ENCODE measurements around the gene RALBP1. TPM values are rescaled to one million over a fixed set of nuclear protein-coding genes. Genes with fewer than 3 reads are reported as not detected.

RALBP1 gene
- total and polyA plus RNA-seq, 12 donors = 22.5 to 59.9 (median 44.8) TPM

GRCh38 chr18:9550429-9550828 is 75.1 kb downstream of the RALBP1 start:
- H3K9me3 ChIP-seq (replicated peaks in 1 of 3) = no peaks in the 10 kb centered on the region
- intact Hi-C loops (cut with DNase I) = no loop called here
- TF ChIP-seq POLR2A (IDR thresholded peaks at IDR 0.05) (no peak), CTCF (IDR thresholded peaks at IDR 0.05) (no peak)
- no peaks in the 10 kb centered on the region for H3K27me3 ChIP-seq
- peaks cover 0 to 91% of the 10 kb centered on the region in 2 donors for H3K36me3 ChIP-seq (replicated peaks in 1 of 2)
- WGBS, 4 donors = 91 to 97% (median 95%) methylated on average over 4 of the region's 4 CpGs
- H3K4me1 ChIP-seq (replicated peaks in 1 of 2) = no peaks in the 10 kb centered on the region
- no peak overlapping the region for H3K4me3 ChIP-seq
- DNase-seq = no peak
- no peak overlapping the region for H3K27ac ChIP-seq

- intact Hi-C loops (cut with DNase I) = no loop called here
- Histone ChIP-seq H3K27me3 (no peaks in the 10 kb centered on the region), H3K4me1 (replicated peaks in 1 of 2) (no peaks in the 10 kb centered on the region), H3K9me3 (replicated peaks in 1 of 3) (no peaks in the 10 kb centered on the region), H3K27ac (no peak overlapping the region), H3K36me3 (replicated peaks in 1 of 2) (peaks cover 0 to 92% of the 10 kb centered on the region in 2 donors), H3K4me3 (no peak overlapping the region)
- 87 to 91% (median 89%) methylated on average over 3 of the region's 3 CpGs for WGBS, 4 donors
- no peak for DNase-seq
- no peak for TF ChIP-seq POLR2A (IDR thresholded peaks at IDR 0.05)
Observed at GRCh38 chr18:9552191-9552590, 76.9 kb downstream of the RALBP1 start.

DNA sequence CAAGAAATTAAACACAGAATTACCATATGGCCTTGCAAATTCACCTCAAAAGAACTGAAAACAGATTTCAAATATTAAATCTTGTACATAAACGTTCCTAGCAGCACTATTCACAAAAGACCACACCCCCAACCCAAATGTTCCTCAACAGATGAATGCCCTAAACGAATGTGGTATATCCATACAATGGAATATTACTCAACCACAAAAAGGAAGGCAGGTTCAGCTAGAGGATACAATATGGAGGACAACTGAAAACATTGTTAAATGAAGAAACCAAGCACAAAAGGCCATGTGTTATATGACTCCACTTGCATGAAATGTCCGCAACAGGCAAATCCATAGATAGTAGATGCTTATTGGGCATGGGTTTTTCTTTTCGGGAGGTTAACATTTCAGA is 77.3 kb downstream of the RALBP1 start:
- no peak overlapping the region for H3K27ac ChIP-seq
- H3K4me3 ChIP-seq = no peak overlapping the region
- intact Hi-C loops (cut with DNase I) = no loop called here
- WGBS, 4 donors = 88 to 94% (median 91%) methylated on average over 4 of the region's 4 CpGs
- H3K36me3 ChIP-seq (replicated peaks in 1 of 2) = peaks cover 0 to 92% of the 10 kb centered on the region in 2 donors
- TF ChIP-seq POLR2A (IDR thresholded peaks at IDR 0.05) = no peak
- no peak for TF ChIP-seq CTCF (IDR thresholded peaks at IDR 0.05)
- no peaks in the 10 kb centered on the region for H3K27me3 ChIP-seq
- no peaks in the 10 kb centered on the region for H3K4me1 ChIP-seq (replicated peaks in 1 of 2)
- H3K9me3 ChIP-seq (replicated peaks in 1 of 3) = no peaks in the 10 kb centered on the region
- no peak for DNase-seq

- Histone ChIP-seq H3K27ac (no peak overlapping the region), H3K4me3 (no peak overlapping the region), H3K4me1 (replicated peaks in 1 of 2) (peaks cover 0 to 7% of the 10 kb centered on the region in 2 donors), H3K9me3 (replicated peaks in 1 of 3) (no peaks in the 10 kb centered on the region), H3K27me3 (no peaks in the 10 kb centered on the region), H3K36me3 (replicated peaks in 1 of 2) (peaks cover 0 to 75% of the 10 kb centered on the region in 2 donors)
- DNase-seq = no peak
- WGBS, 4 donors = 87 to 93% (median 92%) methylated on average over 13 of the region's 13 CpGs
- no peak for TF ChIP-seq CTCF (IDR thresholded peaks at IDR 0.05)
- TF ChIP-seq POLR2A (IDR thresholded peaks at IDR 0.05) = no peak
- intact Hi-C loops (cut with DNase I) = no loop called here
Observed at GRCh38 chr18:9557250-9557943, 82.1 kb downstream of the RALBP1 start.

All from adrenal gland (tissue), 12 donors.